K562 (cell line): Measurements from ENCODE around the gene ZBTB46. TPM values are rescaled to one million over a fixed set of nuclear protein-coding genes. Genes with fewer than 3 reads are reported as not detected.

Source experiments
- ATF2 ChIP-seq: sonication (generic); formaldehyde crosslinking; IDR thresholded peaks from 2 replicates; pipeline ENCODE4 v1.8.1; 2022; ENCODE audit warnings: missing genetic modification reagents
- FOXP1 ChIP-seq: sonication (generic); formaldehyde crosslinking; IDR thresholded peaks from 2 replicates; pipeline ENCODE4 v1.8.0; 2022; ENCODE audit warnings: mild to moderate bottlenecking, missing genetic modification reagents
- GMEB1 ChIP-seq: fragments of 250-450 bp; sonication (Bioruptor Pico); IDR thresholded peaks from 2 replicates; pipeline ENCODE4 v1.4.0; 2020; ENCODE audit warnings: mild to moderate bottlenecking
- HDAC1 ChIP-seq, 2 experiments: fragments of 450-650 bp; IDR thresholded peaks; 2 replicates each; pipeline ENCODE4 v1.6.1; 2016 to 2017; ENCODE audit warnings: inconsistent platforms in 1 of 2, mild to moderate bottlenecking in 1 of 2, moderate library complexity in 1 of 2
- KDM2B ChIP-seq: fragments of 250-450 bp; sonication (Bioruptor Pico); IDR thresholded peaks from 2 replicates; pipeline ENCODE4 v1.8.0; 2021; ENCODE audit warnings: mild to moderate bottlenecking, moderate library complexity
- KDM4B ChIP-seq, 2 experiments: fragments of 450-650 bp in 1 of 2; sonication (generic) in 1 of 2; IDR thresholded peaks; 2 replicates each; pipeline ENCODE4 v1.6.1; 2016 to 2017; ENCODE audit warnings: borderline replicate concordance in 2 of 2, antibody characterized with exemption in 1 of 2, low read depth in 1 of 2, mild to moderate bottlenecking in 1 of 2
- L3MBTL2 ChIP-seq: fragments of 450-650 bp; IDR thresholded peaks from 2 replicates; pipeline ENCODE4 v1.6.1; 2016; ENCODE audit warnings: mild to moderate bottlenecking, moderate library complexity
- POLR2AphosphoS5 ChIP-seq: IDR thresholded peaks from 2 replicates; pipeline ENCODE4 v1.6.1; 2011; ENCODE audit warnings: mild to moderate bottlenecking, low read depth, low read length, moderate library complexity; ENCODE audit not compliant: control insufficient read depth, insufficient read depth
- SIN3A ChIP-seq, 2 experiments: fragments of 150-350 bp in 1 of 2; IDR thresholded peaks; 2 replicates each; pipeline ENCODE4 v1.6.1; 2011 to 2016; ENCODE audit warnings: borderline replicate concordance in 2 of 2, low read depth in 2 of 2, low read length in 2 of 2, mild to moderate bottlenecking in 2 of 2, moderate library complexity in 2 of 2; ENCODE audit not compliant: control insufficient read depth in 1 of 2
- TEAD4 ChIP-seq, 2 experiments: sonication (generic) in 1 of 2; formaldehyde crosslinking in 1 of 2; IDR thresholded peaks; 2 replicates each; pipeline versions ENCODE4 v1.6.1 to v1.8.0; 2012 to 2022; ENCODE audit warnings: borderline replicate concordance in 1 of 2, inconsistent platforms in 1 of 2, low read length in 1 of 2, mild to moderate bottlenecking in 1 of 2, missing genetic modification reagents in 1 of 2
- UBTF ChIP-seq, 2 experiments: IDR thresholded peaks; 2 replicates each; pipeline ENCODE4 v1.6.1; 2012; ENCODE audit warnings: improper control_type of control experiment in 2 of 2, low read depth in 2 of 2, low read length in 2 of 2, borderline replicate concordance in 1 of 2
- ZFX ChIP-seq: sonication (generic); formaldehyde crosslinking; IDR thresholded peaks from 2 replicates; pipeline ENCODE4 v1.8.0; 2022; ENCODE audit warnings: mild to moderate bottlenecking, missing genetic modification reagents, moderate library complexity
- ZNF3 ChIP-seq: fragments of 250-450 bp; sonication (Bioruptor Pico); IDR thresholded peaks from 2 replicates; pipeline ENCODE4 v1.5.0; 2021; ENCODE audit warnings: mild to moderate bottlenecking, moderate library complexity
- ZNF696 ChIP-seq: fragments of 250-450 bp; sonication (Bioruptor Pico); conservative IDR thresholded peaks from 2 replicates; pipeline ENCODE4 v1.4.0; 2020; ENCODE audit warnings: mild to moderate bottlenecking, moderate library complexity
- polyA plus RNA-seq, 8 experiments: library from polyadenylated mRNA; depleted of rRNA in 4 of 8; stranded (reverse) in 5 of 8; unstranded in 3 of 8; fragments of >200 nt; fragmentation: Nextera tagmentation in 2 of 8; fragmentation: Illumina TruSeq in 1 of 8; extraction: Ambion mirVana in 2 of 8; extraction: Trizol in 1 of 8; gene quantifications; 2 replicates each; pipeline versions ENCODE4 v1.2.1 to v1.2.3, GENCODE V29; 2011 to 2014; ENCODE audit warnings: inconsistent platforms in 1 of 8, missing spikeins in 1 of 8
- total RNA-seq, 7 experiments: library from RNA; depleted of rRNA in 6 of 7; stranded (reverse); fragments of >200 nt in 6 of 7; fragmentation: Illumina TruSeq in 2 of 7; extraction: Trizol in 2 of 7; gene quantifications; 2 replicates each; pipeline versions ENCODE4 v1.2.1 to v1.2.3, GENCODE V29; 2011 to 2021; ENCODE audit warnings: low replicate concordance in 1 of 7
- TF ChIP-seq, protein P1 (sequence below): sonication (generic); formaldehyde crosslinking; IDR thresholded peaks from 2 replicates; pipeline ENCODE4 v1.8.0; 2023; ENCODE audit warnings: mild to moderate bottlenecking, missing genetic modification reagents

The ZBTB46 gene
- total and polyA plus RNA-seq, 9 of the 15 experiments (the other 6 are each of a cell fraction or from before 2014, with no cell fraction given): 0.29 to 4.1 (median 1.1) TPM

GRCh38 chr20:63740627-63741353 lies 90.3 kb downstream of the ZBTB46 start (continued):
- TF ChIP-seq L3MBTL2 (0 out of 2 replicates have a peak, but pooled peaks have one; percentile 54), SIN3A (IDR thresholded peaks at IDR 0.05; ENCODE audit: borderline replicate concordance in 2 of 2, control insufficient read depth in 1 of 2, low read depth in 2 of 2, low read length in 2 of 2) (peak; percentile 57 to 83; a peak in 2 of 4 replicates), TEAD4 (IDR thresholded peaks at IDR 0.05; ENCODE audit: low read length) (0 out of 2 replicates have a peak, but pooled peaks have one; percentile 5), TEAD4 (CRISPR knock-in tag; IDR thresholded peaks at IDR 0.05; ENCODE audit: borderline replicate concordance) (0 out of 2 replicates have a peak, but pooled peaks have one; percentile 29), HDAC1 (IDR thresholded peaks at IDR 0.05) (peak in 1 of 2 experiments; percentile 81; a peak in 2 of 4 replicates), FOXP1 (CRISPR knock-in tag) (peak; percentile 81; the same call in 1 of the 2 replicates), ZFX (CRISPR knock-in tag) (peak; percentile 77), KDM4B (IDR thresholded peaks at IDR 0.05; ENCODE audit: borderline replicate concordance in 2 of 2, low read depth in 1 of 2) (0 out of 4 replicates have a peak, but pooled peaks of 1 of the 2 experiments have one; percentile 10), ATF2 (CRISPR knock-in tag) (no peak), ZNF696 (no peak), POLR2AphosphoS5 (peak; percentile 23; the same call in 1 of the 2 replicates), ZNF3 (CRISPR knock-in tag) (no peak), GMEB1 (CRISPR knock-in tag) (no peak), KDM2B (0 out of 2 replicates have a peak, but pooled peaks have one; percentile 43), UBTF (IDR thresholded peaks at IDR 0.05; ENCODE audit: borderline replicate concordance in 1 of 2, low read depth in 2 of 2, low read length in 2 of 2) (peak; percentile 50 to 68; a peak in 2 of 4 replicates)
- TF ChIP-seq, protein P1, sequence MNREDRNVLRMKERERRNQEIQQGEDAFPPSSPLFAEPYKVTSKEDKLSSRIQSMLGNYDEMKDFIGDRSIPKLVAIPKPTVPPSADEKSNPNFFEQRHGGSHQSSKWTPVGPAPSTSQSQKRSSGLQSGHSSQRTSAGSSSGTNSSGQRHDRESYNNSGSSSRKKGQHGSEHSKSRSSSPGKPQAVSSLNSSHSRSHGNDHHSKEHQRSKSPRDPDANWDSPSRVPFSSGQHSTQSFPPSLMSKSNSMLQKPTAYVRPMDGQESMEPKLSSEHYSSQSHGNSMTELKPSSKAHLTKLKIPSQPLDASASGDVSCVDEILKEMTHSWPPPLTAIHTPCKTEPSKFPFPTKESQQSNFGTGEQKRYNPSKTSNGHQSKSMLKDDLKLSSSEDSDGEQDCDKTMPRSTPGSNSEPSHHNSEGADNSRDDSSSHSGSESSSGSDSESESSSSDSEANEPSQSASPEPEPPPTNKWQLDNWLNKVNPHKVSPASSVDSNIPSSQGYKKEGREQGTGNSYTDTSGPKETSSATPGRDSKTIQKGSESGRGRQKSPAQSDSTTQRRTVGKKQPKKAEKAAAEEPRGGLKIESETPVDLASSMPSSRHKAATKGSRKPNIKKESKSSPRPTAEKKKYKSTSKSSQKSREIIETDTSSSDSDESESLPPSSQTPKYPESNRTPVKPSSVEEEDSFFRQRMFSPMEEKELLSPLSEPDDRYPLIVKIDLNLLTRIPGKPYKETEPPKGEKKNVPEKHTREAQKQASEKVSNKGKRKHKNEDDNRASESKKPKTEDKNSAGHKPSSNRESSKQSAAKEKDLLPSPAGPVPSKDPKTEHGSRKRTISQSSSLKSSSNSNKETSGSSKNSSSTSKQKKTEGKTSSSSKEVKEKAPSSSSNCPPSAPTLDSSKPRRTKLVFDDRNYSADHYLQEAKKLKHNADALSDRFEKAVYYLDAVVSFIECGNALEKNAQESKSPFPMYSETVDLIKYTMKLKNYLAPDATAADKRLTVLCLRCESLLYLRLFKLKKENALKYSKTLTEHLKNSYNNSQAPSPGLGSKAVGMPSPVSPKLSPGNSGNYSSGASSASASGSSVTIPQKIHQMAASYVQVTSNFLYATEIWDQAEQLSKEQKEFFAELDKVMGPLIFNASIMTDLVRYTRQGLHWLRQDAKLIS (CRISPR knock-in tag): 0 out of 2 replicates have a peak, but pooled peaks have one; percentile 62
